Esophagus squamous epithelium (tissue), 4 donors: ENCODE results near the gene TSBP1.

ENCODE experiments used
- CTCF ChIP-seq, 6 experiments: fragments of 450-650 bp in 4 of 6; fragments of 200-600 bp in 2 of 6; sonication (generic) in 2 of 6; IDR thresholded peaks; one replicate each; pipeline ENCODE4 v1.5.1; 2016 to 2019; ENCODE audit warnings: antibody characterized with exemption in 6 of 6, mild to moderate bottlenecking in 4 of 6, moderate library complexity in 4 of 6
- POLR2A ChIP-seq, 4 donors: fragments of 450-650 bp; IDR thresholded peaks; one replicate each; pipeline ENCODE4 v1.6.1; 2017; ENCODE audit warnings: antibody characterized with exemption in 4 of 4, mild to moderate bottlenecking in 4 of 4, moderate library complexity in 3 of 4

- TF ChIP-seq CTCF (IDR thresholded peaks at IDR 0.05) (no peak), POLR2A (IDR thresholded peaks at IDR 0.05) (no peak)
Observed at GRCh38 chr6:32254761-32255198, 116.9 kb downstream of the TSBP1 start.
